ENCODE measurements around the gene CNTNAP2. TPM values are rescaled to one million over a fixed set of nuclear protein-coding genes. Genes with fewer than 3 reads are reported as not detected.

The CNTNAP2 gene
- total and polyA plus RNA-seq, 12 donors = 0.07 to 0.77 (median 0.24) TPM

DNA sequence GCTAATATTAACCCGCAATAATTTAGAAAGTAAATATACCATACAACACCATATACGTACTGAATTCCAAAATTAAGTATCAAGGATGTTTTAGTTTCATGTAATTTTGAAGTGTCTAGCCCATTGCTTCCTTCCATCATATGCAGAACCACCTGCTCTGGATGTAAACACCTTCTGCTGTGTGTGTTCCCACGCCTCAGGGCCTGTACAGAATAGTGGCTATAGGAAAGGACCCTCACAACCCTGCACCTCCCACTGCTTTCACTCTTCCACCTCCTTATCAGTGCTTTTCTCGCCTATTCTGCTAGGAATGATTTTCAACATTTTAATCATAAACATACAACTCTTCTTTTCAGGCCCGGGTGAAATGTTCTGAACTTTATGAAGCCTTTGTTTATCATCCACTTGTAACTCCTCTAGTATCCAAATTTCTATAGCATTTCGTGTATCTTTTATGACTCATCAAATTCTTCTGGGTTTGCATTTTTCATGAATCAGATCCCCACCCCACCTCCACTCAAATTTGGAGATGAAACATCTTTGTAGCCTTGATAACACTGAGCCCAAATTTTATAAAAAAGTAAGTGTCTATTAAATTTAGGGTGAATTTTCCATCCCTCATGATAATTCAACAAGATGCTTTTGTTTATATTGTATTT, 1367.2 kb downstream of the CNTNAP2 start:
- ATAC-seq = no peak
- TF ChIP-seq, protein P1, sequence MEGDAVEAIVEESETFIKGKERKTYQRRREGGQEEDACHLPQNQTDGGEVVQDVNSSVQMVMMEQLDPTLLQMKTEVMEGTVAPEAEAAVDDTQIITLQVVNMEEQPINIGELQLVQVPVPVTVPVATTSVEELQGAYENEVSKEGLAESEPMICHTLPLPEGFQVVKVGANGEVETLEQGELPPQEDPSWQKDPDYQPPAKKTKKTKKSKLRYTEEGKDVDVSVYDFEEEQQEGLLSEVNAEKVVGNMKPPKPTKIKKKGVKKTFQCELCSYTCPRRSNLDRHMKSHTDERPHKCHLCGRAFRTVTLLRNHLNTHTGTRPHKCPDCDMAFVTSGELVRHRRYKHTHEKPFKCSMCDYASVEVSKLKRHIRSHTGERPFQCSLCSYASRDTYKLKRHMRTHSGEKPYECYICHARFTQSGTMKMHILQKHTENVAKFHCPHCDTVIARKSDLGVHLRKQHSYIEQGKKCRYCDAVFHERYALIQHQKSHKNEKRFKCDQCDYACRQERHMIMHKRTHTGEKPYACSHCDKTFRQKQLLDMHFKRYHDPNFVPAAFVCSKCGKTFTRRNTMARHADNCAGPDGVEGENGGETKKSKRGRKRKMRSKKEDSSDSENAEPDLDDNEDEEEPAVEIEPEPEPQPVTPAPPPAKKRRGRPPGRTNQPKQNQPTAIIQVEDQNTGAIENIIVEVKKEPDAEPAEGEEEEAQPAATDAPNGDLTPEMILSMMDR (IDR thresholded peaks at IDR 0.05) = no peak
- WGBS, 2 donors = 76 to 79% methylated on average over 6 of the region's 6 CpGs

DNA sequence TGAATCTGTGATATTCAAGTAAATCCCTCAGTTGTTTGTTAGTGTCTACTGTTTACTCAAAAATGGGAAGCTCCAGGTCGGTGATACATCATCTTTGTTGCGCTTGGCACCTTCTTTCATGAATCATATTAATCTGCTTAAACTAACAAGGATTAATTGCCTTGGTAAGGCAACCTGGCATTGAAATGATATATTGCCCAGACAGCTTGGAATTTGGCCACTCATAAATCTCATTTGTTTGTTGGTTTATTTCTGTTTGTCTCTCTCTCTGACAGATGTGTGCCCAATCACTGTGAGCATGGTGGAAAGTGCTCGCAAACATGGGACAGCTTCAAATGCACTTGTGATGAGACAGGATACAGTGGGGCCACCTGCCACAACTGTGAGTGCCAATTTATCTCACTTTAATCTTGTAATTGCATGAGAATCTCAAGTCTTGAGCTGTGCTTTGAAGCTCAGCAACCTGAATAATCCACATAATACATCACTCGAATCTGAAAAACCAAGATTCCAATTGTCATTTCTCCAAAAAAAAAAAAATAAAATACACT, 1369.1 kb downstream of the CNTNAP2 start:
- H3K4me3 ChIP-seq = no peak overlapping the region
- no peak overlapping the region for H3K27ac ChIP-seq
- DNase-seq = no peak
- H3K4me1 ChIP-seq = no peaks in the 10 kb centered on the region
- ATAC-seq = no peak
- intact Hi-C loops (cut with DNase I) = no loop called here
- no peaks in the 10 kb centered on the region for H3K27me3 ChIP-seq
- H3K36me3 ChIP-seq = no peaks in the 10 kb centered on the region
- 77 to 84% methylated on average over 4 of the region's 4 CpGs for WGBS, 2 donors
- no peaks in the 10 kb centered on the region for H3K9me3 ChIP-seq
- TF ChIP-seq, protein P1 (IDR thresholded peaks at IDR 0.05) = no peak

More for the DNA sequence above, 1367.2 kb downstream of the CNTNAP2 start:
- intact Hi-C loops (cut with DNase I) = no loop called here
- no peaks in the 10 kb centered on the region for H3K27me3 ChIP-seq
- H3K9me3 ChIP-seq = no peaks in the 10 kb centered on the region
- no peak overlapping the region for H3K4me3 ChIP-seq
- no peaks in the 10 kb centered on the region for H3K4me1 ChIP-seq
- no peaks in the 10 kb centered on the region for H3K36me3 ChIP-seq
- no peak for DNase-seq
- H3K27ac ChIP-seq = no peak overlapping the region

DNA sequence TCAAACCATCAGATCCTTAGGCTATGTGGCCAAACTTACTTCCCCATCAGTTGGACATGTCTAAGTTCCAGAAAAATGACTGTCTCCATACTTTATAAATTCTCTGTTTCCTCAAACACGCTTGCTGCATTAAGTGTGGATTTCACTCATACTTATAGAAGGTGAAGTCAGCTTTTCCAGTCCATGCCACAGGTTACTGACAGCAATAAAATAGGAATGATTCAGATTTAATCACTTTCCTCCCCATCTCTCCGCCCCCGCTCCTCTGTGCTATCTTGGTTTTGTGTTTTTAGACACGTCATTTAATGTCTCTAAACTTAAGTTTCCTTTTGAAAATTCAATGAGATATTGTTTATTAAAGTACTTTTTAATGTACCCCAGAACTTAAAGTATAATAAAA, 1376.0 kb downstream of the CNTNAP2 start:
- intact Hi-C loops (cut with DNase I) = no loop called here
- Histone ChIP-seq H3K9me3 (peaks cover 0 to 11% (median 0%) of the 10 kb centered on the region in 11 donors), H3K27ac (no peak overlapping the region), H3K4me3 (no peak overlapping the region), H3K4me1 (no peaks in the 10 kb centered on the region), H3K36me3 (no peaks in the 10 kb centered on the region), H3K27me3 (peaks cover 0 to 4% (median 0%) of the 10 kb centered on the region in 7 donors)
- no peak for ATAC-seq
- DNase-seq = no peak
- TF ChIP-seq, protein P1 (IDR thresholded peaks at IDR 0.05) = no peak
- 82 to 85% methylated on average over 4 of the region's 4 CpGs for WGBS, 2 donors

DNA sequence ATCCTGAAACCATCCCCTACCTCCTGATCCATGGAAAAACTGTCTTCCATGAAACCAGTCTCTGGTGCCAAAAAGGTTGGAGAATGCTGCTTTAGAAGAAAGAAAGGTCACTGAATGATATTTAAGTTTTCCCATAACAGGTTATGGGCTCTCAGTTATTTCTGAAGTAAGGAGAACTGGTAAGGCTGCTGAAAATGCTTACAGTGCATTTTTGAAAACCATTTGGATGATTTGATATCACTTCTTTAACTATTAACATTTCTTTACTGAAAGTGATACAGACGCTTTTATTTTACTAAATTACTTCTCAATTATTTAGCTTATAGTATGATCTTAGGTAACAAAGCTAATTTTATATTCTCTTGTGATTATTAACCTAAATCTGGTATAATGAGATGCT, 1379.6 kb downstream of the CNTNAP2 start:
- no peak for ATAC-seq
- intact Hi-C loops (cut with DNase I) = no loop called here
- peaks cover 0 to 4% (median 0%) of the 10 kb centered on the region in 7 donors for H3K27me3 ChIP-seq
- no peak overlapping the region for H3K4me3 ChIP-seq
- TF ChIP-seq, protein P1 (IDR thresholded peaks at IDR 0.05) = no peak
- H3K27ac ChIP-seq = no peak overlapping the region
- 71 to 78% methylated on average over 1 of the region's 1 CpG for WGBS, 2 donors
- H3K9me3 ChIP-seq = peaks cover 0 to 20% (median 0%) of the 10 kb centered on the region in 11 donors
- no peak for DNase-seq
- no peaks in the 10 kb centered on the region for H3K36me3 ChIP-seq
- no peaks in the 10 kb centered on the region for H3K4me1 ChIP-seq

All from heart right ventricle (tissue), 16 donors.